ENCODE measurements around the gene PTPRQ.

Gene PTPRQ

DNA sequence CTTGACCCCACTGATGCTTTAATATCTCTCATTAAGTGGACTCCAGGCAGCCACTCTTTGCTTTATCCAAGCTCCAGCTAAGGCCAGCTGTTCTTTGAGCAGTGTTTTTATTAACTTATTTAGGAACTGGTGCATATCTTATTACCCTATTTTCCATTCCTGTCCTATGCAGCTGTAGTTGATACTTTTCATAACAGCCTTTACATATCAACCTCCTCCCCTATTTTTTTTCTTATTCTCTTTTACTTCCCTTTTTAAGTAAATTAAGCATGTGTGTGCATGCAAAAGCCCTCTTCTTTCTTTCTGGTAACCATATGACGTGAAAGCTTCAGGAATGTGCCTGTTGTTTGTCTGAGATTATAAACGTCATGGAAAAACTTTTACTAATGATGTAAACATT is 121.2 kb downstream of the PTPRQ start:
- no peak for DNase-seq

DNA sequence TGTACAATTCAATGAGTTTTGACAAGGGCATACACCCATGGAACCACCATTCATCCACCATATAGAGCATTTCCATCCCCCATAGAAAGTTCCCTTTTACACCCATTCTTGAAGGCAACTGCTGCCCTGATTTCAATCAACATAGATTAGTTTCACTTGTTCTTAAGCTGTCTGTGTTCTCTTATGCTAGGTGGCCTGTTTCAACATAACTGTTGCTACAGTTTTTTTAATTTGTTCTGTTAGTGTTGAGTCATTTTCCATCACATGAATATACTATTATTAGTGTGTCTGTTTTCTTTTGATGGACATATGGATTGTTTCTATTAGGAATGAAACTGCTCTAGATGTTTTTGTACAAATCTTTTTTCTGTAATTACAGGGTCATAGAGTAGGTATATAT is 123.4 kb downstream of the PTPRQ start:
- DNase-seq: no peak

DNA sequence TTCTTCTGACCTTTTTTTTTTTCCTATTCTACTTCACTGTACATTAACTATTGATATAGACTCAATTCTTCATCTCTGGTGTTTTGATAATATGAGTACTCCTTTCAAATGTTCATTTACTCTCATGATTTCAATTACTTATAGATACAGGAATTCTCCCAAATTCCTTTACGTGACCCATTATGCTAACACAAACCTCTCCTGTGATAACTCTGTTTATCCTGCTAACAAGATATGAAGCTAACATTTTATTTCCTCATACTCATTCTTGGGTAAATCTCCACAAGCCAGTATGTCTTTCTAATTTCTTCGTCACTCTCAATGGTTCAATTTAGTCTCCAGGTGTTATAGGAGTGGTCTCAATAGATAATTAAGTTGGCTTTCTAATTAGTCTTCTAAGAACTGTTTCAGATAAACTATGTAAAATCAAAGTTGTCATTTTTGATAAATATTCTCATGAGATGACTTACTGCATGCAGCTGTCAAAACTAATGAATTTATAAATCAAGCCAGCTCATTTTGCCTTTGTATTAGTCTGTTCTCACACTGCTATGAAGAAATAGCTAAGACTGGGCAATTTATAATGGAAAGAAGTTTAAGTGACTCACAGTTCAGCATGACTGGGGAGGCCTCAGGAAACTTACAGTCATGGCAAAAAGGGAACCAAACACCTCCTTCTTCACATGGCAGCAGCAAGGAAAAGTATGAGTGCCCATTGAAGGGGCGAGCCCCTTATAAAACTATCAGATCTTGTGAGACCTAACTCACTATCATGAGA is 132.8 kb downstream of the PTPRQ start:
- no peak for DNase-seq

DNA sequence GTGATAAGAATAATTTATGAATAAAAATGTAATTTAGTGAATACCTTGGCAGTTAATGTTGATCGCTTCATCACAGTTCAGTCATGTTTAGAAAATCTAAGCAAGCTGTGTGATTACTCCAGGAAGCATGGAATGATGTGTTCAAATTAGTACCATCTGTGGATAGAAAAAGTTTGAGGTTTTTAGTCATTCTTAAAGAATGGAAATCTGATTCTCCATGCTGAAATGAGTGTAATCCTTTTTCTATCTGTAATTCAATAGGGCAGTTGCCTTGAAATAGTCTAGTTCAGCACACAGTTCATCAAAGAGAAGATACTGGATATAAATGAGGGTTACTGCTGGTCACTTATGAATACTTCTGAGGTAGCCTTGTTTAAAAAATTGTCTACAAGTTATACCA is 136.2 kb downstream of the PTPRQ start:
- no peak for DNase-seq

DNA sequence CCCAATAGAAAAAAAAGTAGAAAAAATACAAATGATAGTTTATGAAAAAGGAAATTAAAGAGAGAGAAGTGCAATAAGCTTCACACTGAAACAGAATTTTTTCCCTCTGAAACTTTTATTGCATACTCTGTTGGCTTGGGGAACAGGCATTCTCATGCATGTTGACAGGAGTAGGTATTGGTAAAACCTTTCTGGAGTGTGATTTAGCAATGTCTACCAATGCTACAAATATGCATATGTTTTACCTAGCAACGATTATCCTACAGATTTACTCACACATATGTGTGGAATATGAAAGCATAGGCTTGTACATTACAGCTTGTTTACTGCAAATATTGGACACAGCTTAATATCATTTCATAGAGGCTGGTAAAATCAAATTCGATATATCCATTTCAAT is 137.7 kb downstream of the PTPRQ start:
- DNase-seq: no peak

DNA sequence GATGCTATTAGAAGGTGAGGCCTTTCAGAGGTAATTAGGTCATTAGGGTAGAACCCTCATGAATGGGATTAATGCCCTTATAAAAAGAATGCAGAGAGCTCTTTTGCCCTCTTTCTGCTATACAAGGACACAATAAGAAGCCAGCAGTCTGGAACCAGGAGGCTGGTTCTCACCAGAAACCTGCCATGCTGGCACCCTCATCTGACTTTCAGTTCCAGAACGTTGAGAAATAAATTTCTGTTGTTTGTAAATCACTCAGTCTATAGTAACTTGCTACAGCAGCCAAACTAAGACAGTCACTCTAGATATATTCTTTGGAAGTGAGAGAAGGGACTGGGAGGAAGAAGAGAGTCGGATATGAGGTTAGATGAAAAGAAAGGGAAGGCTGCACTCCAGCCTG is 138.4 kb downstream of the PTPRQ start:
- no peak for DNase-seq

DNA sequence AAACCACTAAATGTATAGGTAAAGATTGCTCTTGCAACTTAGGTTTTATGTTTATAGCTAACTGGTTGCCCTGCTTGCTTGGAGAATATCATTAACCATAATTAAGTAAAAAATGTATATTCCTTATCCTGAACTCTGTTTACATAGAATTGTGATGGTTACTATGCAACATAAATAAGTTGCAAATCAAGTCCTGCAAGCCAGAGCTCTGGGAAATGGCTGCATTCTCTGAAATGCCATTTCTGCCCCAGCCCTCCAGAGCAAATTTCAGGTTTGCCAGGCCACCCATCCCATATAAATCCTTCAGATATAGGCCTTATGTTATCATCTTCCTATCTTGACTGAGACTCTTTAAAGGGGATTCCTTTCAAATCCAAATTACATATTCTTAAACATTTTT is 145.0 kb downstream of the PTPRQ start:
- DNase-seq: no peak

DNA sequence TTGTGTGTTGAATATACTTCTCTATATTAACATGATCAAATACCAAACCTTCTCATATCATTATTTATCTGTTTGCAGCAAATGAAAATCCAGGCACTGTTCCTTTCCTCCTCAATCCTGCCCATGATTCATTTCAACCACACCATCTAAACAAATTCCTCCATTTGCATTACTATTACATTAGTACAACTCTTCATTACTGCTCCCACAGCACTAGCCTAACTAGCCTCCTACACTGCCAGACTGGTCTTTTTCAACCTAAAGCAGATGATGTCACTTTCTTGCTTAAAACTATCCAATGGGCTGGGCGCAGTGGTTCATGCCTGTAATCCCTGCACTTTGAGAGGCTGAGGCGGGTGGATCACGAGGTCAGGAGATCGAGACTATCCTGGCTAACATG is 146.1 kb downstream of the PTPRQ start:
- DNase-seq: no peak

DNA sequence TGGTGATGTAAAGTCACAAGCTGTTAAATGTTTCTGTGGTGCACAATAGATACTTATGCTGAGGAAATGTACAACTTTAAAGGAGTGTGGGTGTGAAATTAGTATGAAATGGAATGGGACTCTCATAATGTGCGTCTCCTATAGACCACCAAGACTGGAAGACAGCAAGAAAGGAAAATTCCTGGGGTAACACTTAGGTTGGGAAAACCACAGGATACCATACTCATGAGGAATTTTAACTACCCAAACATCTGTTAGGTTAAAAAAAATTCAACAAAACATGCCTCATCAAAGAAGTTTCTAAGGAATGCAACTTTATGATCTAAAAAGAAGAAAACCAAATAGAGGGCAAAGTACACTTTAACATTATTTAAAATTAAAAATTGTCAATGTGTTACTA is 149.7 kb downstream of the PTPRQ start:
- no peak for DNase-seq

DNA sequence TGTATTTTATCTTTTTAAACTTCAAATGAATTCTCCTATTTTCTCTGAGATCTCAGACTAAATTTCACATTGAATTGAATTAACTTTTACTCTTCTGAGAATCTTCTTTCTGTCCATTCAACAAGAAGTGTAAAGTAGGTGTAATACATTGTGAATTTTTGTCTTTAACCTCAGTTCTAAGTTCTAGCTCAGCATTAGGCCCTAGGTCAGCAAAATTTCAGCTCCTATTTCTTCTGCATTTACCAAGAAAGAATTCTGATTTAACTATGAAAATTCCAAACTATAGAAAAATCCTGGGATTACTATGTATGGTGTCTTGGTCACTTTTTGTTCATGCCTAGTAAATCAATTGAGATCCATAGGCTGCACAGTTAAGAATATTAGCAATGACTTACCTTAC is 152.5 kb downstream of the PTPRQ start:
- DNase-seq: no peak

DNA sequence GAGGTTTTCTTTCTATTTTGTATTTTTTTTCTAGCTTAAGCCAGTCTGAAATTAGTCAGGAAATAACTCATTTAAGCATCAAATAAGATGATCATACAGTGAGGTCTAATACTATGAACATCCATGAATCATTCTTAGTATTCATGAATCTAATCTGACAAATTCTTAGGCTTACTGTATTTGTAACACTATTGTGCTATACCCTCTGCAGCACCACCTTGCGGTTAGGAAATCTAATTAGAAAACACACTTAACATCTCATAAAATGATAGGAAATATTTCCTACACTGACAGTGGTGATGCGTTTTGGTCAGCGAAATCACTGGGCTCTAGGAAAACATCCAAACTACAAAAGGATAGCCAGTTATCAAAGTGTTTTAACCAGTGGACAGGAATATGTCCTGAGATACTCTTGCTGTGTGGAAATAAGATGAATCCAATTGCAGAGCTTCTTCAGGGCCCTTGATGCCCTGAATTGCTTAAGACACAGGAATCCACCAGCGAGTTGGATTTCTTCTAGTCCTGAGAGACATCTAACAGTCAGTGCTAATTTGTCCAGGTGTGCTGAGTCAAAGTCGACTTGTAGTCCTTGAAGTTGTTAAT is 154.1 kb downstream of the PTPRQ start:
- DNase-seq: no peak

DNA sequence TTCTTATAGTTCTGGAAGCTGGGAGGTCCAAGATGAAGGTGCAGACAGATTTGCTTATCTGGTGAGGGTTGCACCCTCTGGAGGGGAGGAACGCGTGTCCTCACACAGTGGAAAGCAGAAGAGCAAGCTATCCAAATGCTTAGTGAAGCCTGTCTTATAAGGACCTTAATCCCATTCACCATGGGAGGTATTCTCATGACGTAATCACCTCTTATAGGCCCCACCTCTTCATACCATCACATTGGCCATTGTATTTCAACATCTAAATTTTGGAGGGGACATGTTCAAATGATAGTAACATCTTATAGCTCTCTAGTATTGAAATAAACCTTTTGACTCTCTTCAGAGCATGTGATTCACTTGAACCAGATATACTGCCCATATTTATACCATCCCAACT is 158.4 kb downstream of the PTPRQ start:
- no peak for DNase-seq

DNA sequence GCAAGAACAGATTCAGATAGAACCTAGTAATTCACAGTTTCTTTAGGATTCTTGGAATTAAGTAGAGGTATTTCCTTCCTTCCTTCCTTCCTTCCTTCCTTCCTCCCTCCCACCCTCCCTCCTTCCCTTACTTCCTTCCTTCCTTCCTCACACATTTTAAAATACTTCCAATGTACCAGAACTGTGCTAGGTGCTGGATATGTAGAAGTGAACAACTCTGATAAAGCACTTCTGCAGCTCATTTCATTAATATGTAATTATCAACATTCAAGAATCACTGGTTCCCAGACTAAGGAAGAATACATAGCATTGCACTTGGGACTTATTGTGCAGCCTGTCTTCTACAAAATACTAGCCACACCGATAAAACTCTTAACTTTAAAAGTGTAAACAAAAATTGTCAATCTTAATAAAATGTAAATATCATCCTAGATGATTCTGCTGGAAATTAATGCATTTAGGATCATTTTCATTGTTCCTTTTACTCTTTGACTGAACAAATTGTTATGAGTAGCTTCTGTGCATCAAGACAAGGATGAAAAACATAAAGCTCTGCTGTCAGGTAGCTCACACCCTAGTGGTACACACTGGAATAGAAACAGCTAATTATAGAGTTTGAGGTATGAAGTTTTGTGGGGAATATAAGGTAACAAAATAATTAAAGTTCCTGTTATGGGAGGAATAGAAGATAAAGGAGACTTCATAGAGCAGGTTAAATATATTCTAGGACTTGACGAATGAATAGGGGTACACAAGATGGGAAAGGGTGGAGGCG is 163.5 kb downstream of the PTPRQ start:
- no peak for DNase-seq

DNA sequence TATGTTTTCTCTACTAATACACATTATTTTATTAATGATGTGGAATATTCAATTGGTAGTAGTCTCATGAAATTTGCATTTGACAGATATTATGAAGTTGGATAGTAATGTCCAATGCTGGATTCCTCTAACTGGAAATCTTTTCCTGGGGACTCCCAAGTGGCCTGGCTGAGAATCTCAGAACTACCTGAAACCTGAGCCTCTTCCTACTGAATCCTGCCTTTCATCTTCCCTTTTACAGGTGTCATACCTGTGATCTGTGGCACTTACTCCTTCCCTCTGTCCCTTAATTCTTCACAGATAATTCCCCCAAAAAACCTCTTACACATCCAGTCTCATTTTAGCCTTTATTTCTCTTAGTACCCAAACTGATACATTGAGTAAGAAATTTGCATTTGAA is 173.7 kb downstream of the PTPRQ start:
- no peak for DNase-seq

DNA sequence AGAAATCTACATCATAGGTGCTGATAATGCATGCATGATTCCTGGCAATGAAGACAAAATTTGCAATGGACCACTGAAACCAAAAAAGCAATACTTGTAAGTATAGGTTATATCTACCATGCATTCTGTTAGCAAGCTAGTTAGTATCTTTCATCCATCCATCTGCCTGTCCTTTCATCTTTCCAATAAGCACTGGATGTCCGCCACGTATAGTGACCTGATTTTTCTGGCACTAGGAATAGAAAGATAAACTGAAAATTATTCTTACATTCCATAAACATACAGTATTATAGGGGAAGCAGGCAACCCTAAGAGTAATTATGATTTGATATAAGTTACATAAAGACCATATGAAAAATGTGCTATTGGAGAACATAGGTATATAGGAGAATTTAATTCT is 176.2 kb downstream of the PTPRQ start:
- DNase-seq: no peak

DNA sequence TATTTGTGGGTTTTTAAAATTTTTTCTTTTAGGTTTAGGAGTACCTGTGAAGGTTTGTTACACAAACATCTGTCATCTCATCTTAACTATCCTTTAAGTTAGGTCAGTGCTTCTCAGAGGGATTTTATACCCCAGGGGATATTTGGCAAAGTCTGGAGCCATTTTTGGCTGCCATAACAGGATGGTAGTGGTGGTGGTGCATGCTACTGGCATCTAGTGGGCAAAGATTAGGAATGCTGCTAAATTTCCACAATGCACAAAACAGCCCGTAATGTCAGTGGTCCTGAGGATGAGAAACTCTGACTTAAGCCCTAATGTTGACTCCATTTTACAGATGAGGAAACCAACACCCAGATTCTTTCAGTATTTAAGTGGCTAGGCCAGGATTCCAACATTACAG is 178.2 kb downstream of the PTPRQ start:
- DNase-seq: no peak

DNA sequence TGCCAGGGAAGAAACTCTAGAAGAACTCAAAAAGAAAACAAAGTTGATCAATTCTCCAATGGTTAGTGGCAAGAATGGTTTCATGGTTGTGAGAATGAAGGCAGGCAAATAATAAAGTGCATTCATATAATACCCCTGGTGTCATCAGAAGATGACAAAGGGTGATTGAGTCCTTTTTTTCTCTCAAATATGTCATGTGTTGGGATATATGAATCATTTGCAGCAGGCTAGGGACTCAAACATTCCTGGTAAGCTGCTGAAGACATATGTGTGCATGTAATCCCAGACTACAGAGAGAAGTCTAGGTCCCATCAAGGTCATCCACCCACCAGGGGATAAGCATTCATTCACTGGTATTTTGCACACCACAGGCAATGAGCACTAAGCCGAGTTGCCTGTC is 181.0 kb downstream of the PTPRQ start:
- DNase-seq: no peak

DNA sequence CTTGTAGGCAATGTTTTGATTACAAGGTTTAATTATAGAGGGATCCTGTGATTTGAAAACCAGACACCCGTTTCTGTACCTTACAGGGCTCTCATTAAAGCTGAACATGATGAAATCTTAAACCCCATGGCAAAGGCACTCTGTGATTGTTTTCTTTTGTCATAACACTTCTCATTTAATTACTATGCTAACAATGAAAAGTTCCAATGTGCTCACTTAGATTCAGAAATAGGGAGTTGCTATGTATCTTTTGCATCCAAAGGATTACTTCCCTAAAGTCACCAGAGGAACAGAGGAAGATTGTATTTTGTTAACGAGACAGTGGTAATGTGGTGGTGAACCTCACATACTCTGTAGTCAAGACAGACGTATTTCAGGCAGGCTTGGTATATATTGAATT is 181.9 kb downstream of the PTPRQ start:
- no peak for DNase-seq

DNA sequence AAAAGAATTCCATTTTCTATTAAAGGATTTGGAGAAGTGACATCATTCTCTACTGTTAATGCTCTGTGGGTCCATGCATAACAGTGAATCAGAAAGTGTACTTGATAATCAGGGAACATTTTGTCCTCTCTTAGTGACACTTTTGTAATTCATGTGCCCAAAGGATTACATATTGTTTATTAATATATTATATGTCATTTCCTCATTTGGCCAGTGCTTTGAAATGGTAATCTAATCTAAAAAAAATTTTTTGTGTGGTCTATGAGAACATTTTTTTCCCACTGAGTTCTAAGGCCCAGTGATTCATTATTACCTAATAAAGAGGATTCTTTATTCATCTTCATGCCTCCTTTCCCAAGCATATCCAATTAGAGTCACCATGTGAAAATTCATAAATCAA is 183.7 kb downstream of the PTPRQ start:
- no peak for DNase-seq

DNA sequence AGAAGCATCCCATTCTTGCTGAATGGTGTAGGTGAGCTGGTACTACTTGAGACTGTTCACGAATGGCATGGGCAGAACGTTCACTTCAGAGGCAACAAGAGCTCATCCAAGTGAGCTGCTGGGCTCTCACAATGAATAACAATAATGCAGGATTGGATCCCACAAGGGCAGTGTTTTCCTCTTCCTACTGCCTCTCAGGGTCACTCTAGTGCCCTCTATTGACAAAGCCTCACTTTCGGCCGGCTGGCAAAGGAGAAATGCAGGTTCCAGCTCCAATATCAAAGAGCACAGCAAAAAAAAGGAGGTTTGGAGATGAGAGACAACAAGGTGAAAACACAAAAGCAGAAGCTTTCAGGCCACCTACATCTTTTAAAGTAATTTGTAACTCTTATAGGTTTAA is 188.8 kb downstream of the PTPRQ start:
- no peak for DNase-seq

DNA sequence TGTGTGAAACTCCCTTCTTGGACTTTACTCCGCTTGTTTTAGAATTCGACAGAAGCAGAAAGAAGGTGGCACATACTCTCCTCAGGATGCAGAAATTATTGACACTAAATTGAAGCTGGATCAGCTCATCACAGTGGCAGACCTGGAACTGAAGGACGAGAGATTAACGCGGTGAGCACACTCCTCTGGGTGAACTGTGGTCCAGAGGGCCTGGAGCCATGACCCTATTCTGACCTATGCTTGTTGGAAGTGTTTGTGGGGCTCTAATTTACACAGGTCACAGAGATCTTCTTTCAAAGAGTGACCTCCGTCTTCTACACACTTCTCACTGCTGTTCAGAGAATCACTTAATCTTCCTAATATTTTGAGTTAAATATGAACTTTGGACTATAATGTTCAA is 190.9 kb downstream of the PTPRQ start:
- no peak for DNase-seq

DNA sequence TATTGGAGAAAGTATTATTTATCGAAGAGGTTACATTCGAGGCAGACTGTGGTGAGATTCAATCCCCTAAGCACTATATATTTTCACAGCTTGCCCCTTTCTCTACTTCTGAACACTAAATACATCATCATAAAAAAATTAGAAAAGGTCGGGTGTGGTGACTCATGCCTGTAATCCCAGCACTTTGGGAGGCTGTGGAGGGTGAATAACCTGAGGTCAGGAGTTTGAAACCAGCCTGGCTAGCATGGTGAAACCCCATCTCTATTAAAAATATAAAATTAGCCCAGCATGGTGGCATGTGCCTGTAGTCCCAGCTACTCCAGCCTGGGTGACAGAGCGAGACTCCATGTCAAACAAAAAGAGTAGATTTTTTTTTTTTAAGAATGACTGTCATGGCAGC is 192.8 kb downstream of the PTPRQ start:
- DNase-seq: no peak

DNA sequence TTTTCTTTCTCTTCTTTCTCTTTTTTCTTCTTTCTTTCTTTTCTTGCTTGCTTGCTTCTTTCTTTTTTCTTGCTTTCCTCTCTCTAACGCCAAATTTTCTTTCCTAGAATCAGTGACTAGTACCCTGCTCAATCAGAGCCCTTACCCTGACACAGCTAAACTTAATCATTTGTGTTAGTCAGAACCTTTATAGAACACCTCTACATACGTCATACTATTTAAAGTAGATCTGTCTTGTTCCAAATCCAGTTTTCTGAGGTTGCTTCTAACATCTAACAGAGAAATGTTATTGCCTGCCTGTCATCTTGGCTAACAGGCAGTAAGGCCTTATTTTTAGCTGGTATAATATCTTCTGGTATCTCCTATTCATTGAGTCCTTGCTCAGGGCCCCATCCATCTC is 197.9 kb downstream of the PTPRQ start:
- DNase-seq: no peak

DNA sequence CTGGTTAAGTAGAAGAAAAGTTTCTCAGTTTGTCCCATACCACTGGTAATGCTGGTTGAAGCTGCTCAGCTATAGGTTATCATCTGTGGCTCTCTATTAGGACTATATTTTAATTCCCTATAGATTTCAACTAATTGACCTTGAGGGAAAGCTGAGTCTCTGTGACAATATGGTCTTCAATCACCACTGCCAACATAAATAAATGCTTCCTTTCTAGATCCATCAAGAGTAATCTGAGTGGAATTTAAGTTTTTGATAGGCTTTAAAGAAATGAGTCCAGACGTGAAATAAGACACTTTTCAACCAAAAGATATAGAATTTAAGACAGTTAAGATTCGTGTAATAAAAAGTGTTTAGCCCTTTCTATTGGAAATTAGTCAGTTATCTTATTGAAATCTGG is 199.9 kb downstream of the PTPRQ start:
- no peak for DNase-seq

Data from activated CD8-positive, alpha-beta memory T cell treated with anti-CD3 and anti-CD28 coated beads for 24 hours (primary cell).